ENCODE results near the gene SMG1. TPM values are rescaled to one million over a fixed set of nuclear protein-coding genes. Genes with fewer than 3 reads are reported as not detected.
"Not testable (repeated sequence)": the region's sequence is repeated elsewhere in the genome, so short reads cannot be mapped to it uniquely, and the experiment has no call there.

Gene SMG1
- total and polyA plus RNA-seq, 2 of the 13 experiments (the other 11 are each of a cell fraction or from before 2014, with no cell fraction given) = 48.7 to 53.7 TPM

GRCh38 chr16:18901194-18901593 is 25.0 kb downstream of the SMG1 start:
- CTCF ChIA-PET (ENCODE audit: low intra/inter-chr PET ratio, low total read pairs); H3K27me3 ChIP-seq (ENCODE audit: control insufficient read depth in 1 of 2, insufficient read depth in 2 of 2, low read length in 2 of 2); POLR2A ChIA-PET; H3K9ac ChIP-seq (ENCODE audit: insufficient read depth, low read depth, low read length); H3K9me3 ChIP-seq (ENCODE audit: low read length); DNase-seq (ENCODE audit: low spot score); BruUV-seq (replicated peaks); intact Hi-C loops (cut with micrococcal nuclease; ENCODE audit: unreplicated experiment); ATAC-seq; FAIRE-seq; H3K4me2 ChIP-seq (ENCODE audit: low read depth, low read length); H2AFZ ChIP-seq (ENCODE audit: low read length); H3K27ac ChIP-seq (ENCODE audit: extremely low read length, insufficient read depth, low read length); H3K4me3 ChIP-seq (replicated peaks in 1 of 3; ENCODE audit: insufficient read depth in 1 of 3, low read depth in 2 of 3, low read length in 3 of 3); H3K36me3 ChIP-seq (replicated peaks in 1 of 2; ENCODE audit: control insufficient read depth in 1 of 2, insufficient read depth in 2 of 2, low read length in 2 of 2): not testable (repeated sequence)
- H3K79me2 ChIP-seq (ENCODE audit: insufficient read depth, low read length) = peaks cover 77% of the 10 kb centered on the region
- H4K20me1 ChIP-seq (ENCODE audit: insufficient read depth, low read length) = peaks cover 22% of the 10 kb centered on the region
- in situ Hi-C loops (cut with HindIII; ENCODE audit: extremely low pct_ligation_motif_present, low pct_unique_long_range_greater_than_20kb) = loop anchor here (10.0 kb wide), 1 partner anchor 64 kb away; no protein-coding TSS in a partner anchor
- H3K4me1 ChIP-seq (ENCODE audit: insufficient read depth, low read length) = peaks cover 35% of the 10 kb centered on the region
- 89% methylated on average over 1 of the region's 1 CpG for WGBS (ENCODE audit: low lambda C conversion rate)

DNA sequence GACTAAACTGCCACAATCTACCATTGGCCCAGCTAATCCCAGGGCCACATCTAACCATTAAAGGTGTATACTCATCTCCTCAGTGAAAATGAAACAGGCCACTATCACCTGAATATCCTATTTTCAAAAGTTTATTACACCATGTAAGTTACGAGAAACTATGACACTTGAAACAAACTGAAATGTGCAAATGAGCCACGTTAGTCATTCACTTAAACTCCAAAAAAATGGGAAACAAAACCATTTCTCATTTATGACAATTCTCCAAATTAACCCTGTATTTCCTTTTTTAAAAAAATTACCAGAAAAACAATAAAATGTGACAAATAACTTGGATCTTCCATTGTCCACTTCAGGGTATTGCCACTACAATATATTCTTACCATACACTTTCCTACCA is 41.8 kb downstream of the SMG1 start:
- H4K20me1 ChIP-seq (ENCODE audit: insufficient read depth, low read length); H3K4me2 ChIP-seq (ENCODE audit: low read depth, low read length); H3K9ac ChIP-seq (ENCODE audit: insufficient read depth, low read depth, low read length); H3K79me2 ChIP-seq (ENCODE audit: insufficient read depth, low read length); H2AFZ ChIP-seq (ENCODE audit: low read length); H3K27me3 ChIP-seq (ENCODE audit: control insufficient read depth in 1 of 2, insufficient read depth in 2 of 2, low read length in 2 of 2); DNase-seq (ENCODE audit: low spot score); H3K27ac ChIP-seq (ENCODE audit: extremely low read length, insufficient read depth, low read length); CTCF ChIA-PET (ENCODE audit: low intra/inter-chr PET ratio, low total read pairs); H3K4me3 ChIP-seq (replicated peaks in 1 of 3; ENCODE audit: insufficient read depth in 1 of 3, low read depth in 2 of 3, low read length in 3 of 3); ATAC-seq; H3K4me1 ChIP-seq (ENCODE audit: insufficient read depth, low read length); FAIRE-seq; BruUV-seq (replicated peaks); in situ Hi-C loops (cut with HindIII; ENCODE audit: extremely low pct_ligation_motif_present, low pct_unique_long_range_greater_than_20kb); H3K9me3 ChIP-seq (ENCODE audit: low read length); intact Hi-C loops (cut with micrococcal nuclease; ENCODE audit: unreplicated experiment): not testable (repeated sequence)
- peaks cover 6 to 48% of the 10 kb centered on the region in 2 experiments for H3K36me3 ChIP-seq (replicated peaks in 1 of 2; ENCODE audit: control insufficient read depth in 1 of 2, insufficient read depth in 2 of 2, low read length in 2 of 2)
- POLR2A ChIA-PET = interaction anchor here (0.7 kb wide), 1 partner anchor 10 kb away, joined by 3 read pairs; no protein-coding TSS in a partner anchor
- 97% methylated on average over 2 of the region's 2 CpGs for WGBS (ENCODE audit: low lambda C conversion rate)

- ATAC-seq; H3K27ac ChIP-seq (ENCODE audit: extremely low read length, insufficient read depth, low read length); intact Hi-C loops (cut with micrococcal nuclease; ENCODE audit: unreplicated experiment); H3K4me2 ChIP-seq (ENCODE audit: low read depth, low read length); H3K79me2 ChIP-seq (ENCODE audit: insufficient read depth, low read length); H2AFZ ChIP-seq (ENCODE audit: low read length); H4K20me1 ChIP-seq (ENCODE audit: insufficient read depth, low read length); FAIRE-seq; H3K4me3 ChIP-seq (replicated peaks in 1 of 3; ENCODE audit: insufficient read depth in 1 of 3, low read depth in 2 of 3, low read length in 3 of 3); H3K9ac ChIP-seq (ENCODE audit: insufficient read depth, low read depth, low read length); DNase-seq (ENCODE audit: low spot score); H3K27me3 ChIP-seq (ENCODE audit: control insufficient read depth in 1 of 2, insufficient read depth in 2 of 2, low read length in 2 of 2); in situ Hi-C loops (cut with HindIII; ENCODE audit: extremely low pct_ligation_motif_present, low pct_unique_long_range_greater_than_20kb); H3K4me1 ChIP-seq (ENCODE audit: insufficient read depth, low read length); H3K9me3 ChIP-seq (ENCODE audit: low read length); CTCF ChIA-PET (ENCODE audit: low intra/inter-chr PET ratio, low total read pairs); BruUV-seq (replicated peaks): not testable (repeated sequence)
- POLR2A ChIA-PET = interaction anchor here (1.1 kb wide), 1 partner anchor 78 kb away, joined by 6 read pairs; no protein-coding TSS in a partner anchor
- H3K36me3 ChIP-seq (replicated peaks in 1 of 2; ENCODE audit: control insufficient read depth in 1 of 2, insufficient read depth in 2 of 2, low read length in 2 of 2) = peaks cover 20 to 55% of the 10 kb centered on the region in 2 experiments
- WGBS (ENCODE audit: low lambda C conversion rate) = 99% methylated on average over 4 of the region's 4 CpGs
Observed at GRCh38 chr16:18877734-18878133, 48.5 kb downstream of the SMG1 start.
